AG08395 (cell line): ENCODE results near the gene MYO1H.

Experiments
- DNase-seq: peaks from one replicate; pipeline ENCODE4 v3.0.0; 2012; ENCODE audit warnings: mixed read lengths, low spot score

Gene MYO1H

GRCh38 chr12:109448272-109448671, 100.6 kb downstream of the MYO1H start:
- no peak for DNase-seq

GRCh38 chr12:109448707-109449390, 101.1 kb downstream of the MYO1H start:
- DNase-seq, result no peak

- no peak for DNase-seq
Measured at GRCh38 chr12:109449845-109450532, 102.3 kb downstream of the MYO1H start.

- DNase-seq, result no peak
Measured at GRCh38 chr12:109450980-109451379, 103.3 kb downstream of the MYO1H start.

GRCh38 chr12:109451400-109451799, 103.7 kb downstream of the MYO1H start:
- DNase-seq, result no peak

GRCh38 chr12:109452489-109452888, 104.8 kb downstream of the MYO1H start:
- DNase-seq, result peak; percentile 10

- DNase-seq, result no peak
Measured at GRCh38 chr12:109455706-109456105, 108.0 kb downstream of the MYO1H start.

GRCh38 chr12:109458086-109458485, 110.4 kb downstream of the MYO1H start:
- peak; percentile 68 for DNase-seq

GRCh38 chr12:109458771-109459208, 111.1 kb downstream of the MYO1H start:
- DNase-seq, result peak; percentile 39

GRCh38 chr12:109459247-109459646, 111.5 kb downstream of the MYO1H start:
- DNase-seq, result no peak

- no peak for DNase-seq
Measured at GRCh38 chr12:109460538-109460937, 112.8 kb downstream of the MYO1H start.

- DNase-seq, result no peak
Measured at GRCh38 chr12:109461049-109461845, 113.5 kb downstream of the MYO1H start.

GRCh38 chr12:109461846-109462756, 114.4 kb downstream of the MYO1H start:
- DNase-seq, result peak; percentile 95

- peak; percentile 91 for DNase-seq
Measured at GRCh38 chr12:109462868-109463692, 115.4 kb downstream of the MYO1H start.

GRCh38 chr12:109463756-109464155, 116.1 kb downstream of the MYO1H start:
- peak; percentile 10 for DNase-seq

GRCh38 chr12:109464642-109465351, 117.1 kb downstream of the MYO1H start:
- DNase-seq, result no peak

- no peak for DNase-seq
Measured at GRCh38 chr12:109466305-109466704, 118.6 kb downstream of the MYO1H start.

GRCh38 chr12:109466821-109467220, 119.1 kb downstream of the MYO1H start:
- no peak for DNase-seq

- peak; percentile 46 for DNase-seq
Measured at GRCh38 chr12:109467978-109468676, 120.4 kb downstream of the MYO1H start.
